Measurements from ENCODE around the gene SSUH2. TPM values are rescaled to one million over a fixed set of nuclear protein-coding genes. Genes with fewer than 3 reads are reported as not detected.

Gene SSUH2
- total RNA-seq, 1 donor from 2014 or later: not detected

GRCh38 chr3:8647137-8647985 lies 2.8 kb upstream of the SSUH2 start:
- no peaks in the 10 kb centered on the region for H3K36me3 Mint-ChIP-seq (ENCODE audit: unreplicated experiment)
- no peaks in the 10 kb centered on the region for H3K9me3 Mint-ChIP-seq (ENCODE audit: unreplicated experiment)
- H3K27ac Mint-ChIP-seq (ENCODE audit: unreplicated experiment): no peak overlapping the region
- H3K27me3 Mint-ChIP-seq (ENCODE audit: unreplicated experiment): peaks cover 4% of the 10 kb centered on the region
- DNase-seq (ENCODE audit: extremely low spot score, unreplicated experiment): no peak
- no peaks in the 10 kb centered on the region for H3K4me1 Mint-ChIP-seq (ENCODE audit: unreplicated experiment)
- TF ChIP-seq CTCF (IDR thresholded peaks at IDR 0.05): no peak
- no peak overlapping the region for H3K4me3 Mint-ChIP-seq (ENCODE audit: unreplicated experiment)

- H3K36me3 Mint-ChIP-seq (ENCODE audit: unreplicated experiment): no peaks in the 10 kb centered on the region
- no peaks in the 10 kb centered on the region for H3K9me3 Mint-ChIP-seq (ENCODE audit: unreplicated experiment)
- no peak overlapping the region for H3K4me3 Mint-ChIP-seq (ENCODE audit: unreplicated experiment)
- DNase-seq (ENCODE audit: extremely low spot score, unreplicated experiment): no peak
- TF ChIP-seq CTCF (IDR thresholded peaks at IDR 0.05): no peak
- H3K4me1 Mint-ChIP-seq (ENCODE audit: unreplicated experiment): no peaks in the 10 kb centered on the region
- H3K27ac Mint-ChIP-seq (ENCODE audit: unreplicated experiment): no peak overlapping the region
- H3K27me3 Mint-ChIP-seq (ENCODE audit: unreplicated experiment): peaks cover 4% of the 10 kb centered on the region
Measured at GRCh38 chr3:8646313-8646938, 1.8 kb upstream of the SSUH2 start.

- H3K9me3 Mint-ChIP-seq (ENCODE audit: unreplicated experiment): no peaks in the 10 kb centered on the region
- no peaks in the 10 kb centered on the region for H3K36me3 Mint-ChIP-seq (ENCODE audit: unreplicated experiment)
- TF ChIP-seq CTCF (IDR thresholded peaks at IDR 0.05): no peak
- H3K4me3 Mint-ChIP-seq (ENCODE audit: unreplicated experiment): no peak overlapping the region
- H3K27me3 Mint-ChIP-seq (ENCODE audit: unreplicated experiment): peaks cover 4% of the 10 kb centered on the region
- no peak for DNase-seq (ENCODE audit: extremely low spot score, unreplicated experiment)
- no peaks in the 10 kb centered on the region for H3K4me1 Mint-ChIP-seq (ENCODE audit: unreplicated experiment)
- H3K27ac Mint-ChIP-seq (ENCODE audit: unreplicated experiment): no peak overlapping the region
Measured at GRCh38 chr3:8645712-8646111, 1.1 kb upstream of the SSUH2 start.

- H3K36me3 Mint-ChIP-seq (ENCODE audit: unreplicated experiment): no peaks in the 10 kb centered on the region
- peaks cover 4% of the 10 kb centered on the region for H3K4me1 Mint-ChIP-seq (ENCODE audit: unreplicated experiment)
- no peaks in the 10 kb centered on the region for H3K9me3 Mint-ChIP-seq (ENCODE audit: unreplicated experiment)
- H3K27me3 Mint-ChIP-seq (ENCODE audit: unreplicated experiment): peaks cover 4% of the 10 kb centered on the region
- H3K27ac Mint-ChIP-seq (ENCODE audit: unreplicated experiment): no peak overlapping the region
- no peak for DNase-seq (ENCODE audit: extremely low spot score, unreplicated experiment)
- TF ChIP-seq CTCF (IDR thresholded peaks at IDR 0.05): no peak
- H3K4me3 Mint-ChIP-seq (ENCODE audit: unreplicated experiment): no peak overlapping the region
Measured at GRCh38 chr3:8643693-8644365, 769 bp downstream of the SSUH2 start.

- Mint-ChIP-seq H3K36me3 (ENCODE audit: unreplicated experiment) (no peaks in the 10 kb centered on the region), H3K27ac (ENCODE audit: unreplicated experiment) (no peak overlapping the region), H3K4me3 (ENCODE audit: unreplicated experiment) (no peak overlapping the region), H3K9me3 (ENCODE audit: unreplicated experiment) (no peaks in the 10 kb centered on the region), H3K27me3 (ENCODE audit: unreplicated experiment) (peaks cover 4% of the 10 kb centered on the region), H3K4me1 (ENCODE audit: unreplicated experiment) (peaks cover 7% of the 10 kb centered on the region)
- DNase-seq (ENCODE audit: extremely low spot score, unreplicated experiment): no peak
- TF ChIP-seq CTCF (IDR thresholded peaks at IDR 0.05): no peak
Measured at GRCh38 chr3:8642001-8642400, 2.6 kb downstream of the SSUH2 start.

Measured in osteocyte (in vitro differentiated cells).